GM20431 (cell line): ENCODE data around the gene TXNDC2.
"Not testable (repeated sequence)": the region's sequence is repeated elsewhere in the genome, so short reads cannot be mapped to it uniquely, and the experiment has no call there.

Source experiments
- in situ Hi-C: fragments of 300-500 bp; cut with MseI, MboI; formaldehyde crosslinking; loops from one replicate; pipeline ENCODE4 v1.15.0; 2020; ENCODE audit warnings: low sequenced_read_pairs; ENCODE audit not compliant: unreplicated experiment

TXNDC2 gene

GRCh38 chr18:9878095-9878494 is 7.7 kb upstream of the TXNDC2 start:
- in situ Hi-C loops = no loop called here

DNA sequence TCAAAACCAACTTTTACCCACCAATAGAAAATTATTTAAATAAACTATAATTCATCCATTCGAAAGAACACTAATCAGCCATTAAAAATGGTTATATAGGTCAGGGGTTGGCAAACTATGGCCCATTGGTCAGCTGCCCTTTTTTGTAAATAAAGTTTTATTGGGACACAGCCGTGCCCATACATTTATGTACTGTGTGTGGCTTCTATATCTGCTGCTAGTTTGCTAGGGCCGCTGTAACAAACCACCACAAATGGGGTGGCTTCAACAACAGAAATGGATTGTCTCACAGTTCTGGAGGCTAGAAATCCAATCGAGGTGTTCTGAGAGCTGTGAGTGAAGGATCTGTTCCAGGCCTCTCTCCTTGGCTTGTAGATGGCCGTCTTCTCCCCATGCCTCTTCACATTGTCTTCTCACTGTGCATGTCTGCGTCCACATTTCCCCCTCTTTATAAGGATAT is 7.0 kb upstream of the TXNDC2 start:
- in situ Hi-C loops = no loop called here

- in situ Hi-C loops = no loop called here
These were observed 1.7 kb upstream of the TXNDC2 start for GRCh38 chr18:9884090-9884489.

DNA sequence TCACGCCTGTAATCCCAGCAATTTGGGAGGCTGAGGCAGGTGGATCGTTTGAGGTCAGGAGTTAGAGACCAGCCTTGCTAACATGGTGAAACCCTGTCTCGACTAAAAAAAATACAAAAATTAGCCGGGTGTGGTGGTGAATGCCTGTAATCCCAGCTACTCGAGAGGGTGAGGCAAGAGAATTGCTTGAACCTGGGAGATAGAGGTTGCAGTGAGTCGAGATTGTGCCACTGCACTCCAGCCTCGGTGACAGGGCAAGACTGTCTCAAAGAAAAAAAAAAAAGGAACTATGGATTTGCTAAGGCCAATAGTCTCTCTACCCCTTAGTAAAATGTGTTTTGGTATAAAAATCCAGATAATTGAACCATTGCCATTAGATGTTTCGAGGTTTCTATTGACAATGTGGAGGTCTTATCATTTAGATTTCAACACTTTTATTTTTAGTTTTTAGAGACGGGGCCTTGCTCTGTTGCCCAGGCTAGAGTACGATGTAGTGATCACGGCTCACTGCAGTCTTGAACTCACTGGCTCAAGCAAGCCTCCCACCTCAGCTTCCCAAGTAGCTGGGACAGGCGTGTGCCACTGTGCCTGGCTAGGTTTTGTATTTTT is 1.1 kb upstream of the TXNDC2 start:
- in situ Hi-C loops = no loop called here

DNA sequence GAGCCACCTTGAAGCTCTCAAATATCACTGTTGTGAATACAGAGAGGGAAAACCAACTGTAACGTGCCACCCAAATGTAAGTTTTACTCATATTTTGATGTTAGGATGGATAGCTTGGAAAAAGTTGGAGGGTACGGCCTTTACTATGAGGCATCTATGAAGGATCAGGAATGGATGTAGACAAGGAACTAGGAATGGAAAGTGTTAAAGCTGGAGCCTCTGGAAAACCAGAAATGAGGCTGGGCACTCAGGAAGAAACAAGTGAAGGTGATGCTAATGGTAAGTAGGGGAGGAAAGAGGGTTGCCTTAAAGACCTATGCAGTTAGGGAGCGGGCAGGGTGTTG is 204 bp downstream of the TXNDC2 start:
- in situ Hi-C loops = no loop called here

DNA sequence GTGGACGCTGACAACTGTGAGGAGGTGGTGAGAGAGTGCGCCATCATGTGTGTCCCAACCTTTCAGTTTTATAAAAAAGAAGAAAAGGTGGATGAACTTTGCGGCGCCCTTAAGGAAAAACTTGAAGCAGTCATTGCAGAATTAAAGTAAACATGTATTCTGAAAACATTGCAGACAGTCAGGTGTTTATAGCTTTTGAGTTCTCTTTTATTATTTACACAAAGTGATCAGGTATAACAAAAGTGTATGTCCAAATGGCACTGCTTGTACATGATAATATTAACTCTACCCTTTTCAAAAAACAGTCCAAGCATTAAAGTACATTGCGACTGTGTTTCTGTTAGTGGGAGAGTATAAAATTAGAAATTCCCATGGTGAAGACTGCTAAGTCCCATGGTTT is 2.2 kb downstream of the TXNDC2 start:
- in situ Hi-C loops = no loop called here

DNA sequence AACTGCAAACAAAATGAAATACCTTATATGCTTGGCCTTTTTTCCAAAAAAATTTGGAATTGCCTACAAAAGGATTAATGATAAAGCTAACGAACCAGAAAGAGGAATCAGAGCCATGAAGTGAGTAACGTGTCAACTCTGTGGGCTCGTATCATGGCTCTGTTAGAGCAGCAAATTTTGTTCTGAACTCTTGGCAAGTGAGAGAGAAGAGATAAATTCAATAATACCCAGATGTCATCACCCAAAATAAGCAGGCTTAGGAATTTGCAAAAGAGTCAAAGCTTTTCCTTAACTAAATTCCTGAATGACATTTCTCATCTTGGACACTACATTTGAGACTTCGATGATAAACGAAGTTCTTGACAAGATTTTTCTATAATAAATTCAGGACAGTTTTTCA is 4.4 kb downstream of the TXNDC2 start:
- in situ Hi-C loops = no loop called here

DNA sequence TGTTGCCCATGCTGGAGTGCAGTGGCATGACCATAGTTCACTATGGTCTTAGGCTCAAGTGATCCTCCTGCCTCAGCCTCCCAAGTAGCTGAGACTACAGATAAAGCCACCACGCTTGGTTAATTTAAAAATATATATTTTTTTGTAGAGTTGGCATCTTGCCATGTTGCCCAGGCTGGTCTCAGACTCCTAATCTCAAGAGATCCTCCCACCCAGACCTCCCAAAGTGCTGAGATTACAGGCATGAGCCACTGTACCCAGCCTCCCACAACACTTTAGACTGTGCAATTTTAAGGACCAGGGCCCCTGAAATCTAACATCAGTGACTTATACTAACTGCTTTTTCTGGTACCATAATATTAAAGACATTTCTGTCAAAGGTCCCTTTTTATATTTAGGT is 5.2 kb downstream of the TXNDC2 start:
- in situ Hi-C loops = no loop called here

- in situ Hi-C loops = not testable (repeated sequence)
These were observed 5.7 kb downstream of the TXNDC2 start for GRCh38 chr18:9891515-9891914.

DNA sequence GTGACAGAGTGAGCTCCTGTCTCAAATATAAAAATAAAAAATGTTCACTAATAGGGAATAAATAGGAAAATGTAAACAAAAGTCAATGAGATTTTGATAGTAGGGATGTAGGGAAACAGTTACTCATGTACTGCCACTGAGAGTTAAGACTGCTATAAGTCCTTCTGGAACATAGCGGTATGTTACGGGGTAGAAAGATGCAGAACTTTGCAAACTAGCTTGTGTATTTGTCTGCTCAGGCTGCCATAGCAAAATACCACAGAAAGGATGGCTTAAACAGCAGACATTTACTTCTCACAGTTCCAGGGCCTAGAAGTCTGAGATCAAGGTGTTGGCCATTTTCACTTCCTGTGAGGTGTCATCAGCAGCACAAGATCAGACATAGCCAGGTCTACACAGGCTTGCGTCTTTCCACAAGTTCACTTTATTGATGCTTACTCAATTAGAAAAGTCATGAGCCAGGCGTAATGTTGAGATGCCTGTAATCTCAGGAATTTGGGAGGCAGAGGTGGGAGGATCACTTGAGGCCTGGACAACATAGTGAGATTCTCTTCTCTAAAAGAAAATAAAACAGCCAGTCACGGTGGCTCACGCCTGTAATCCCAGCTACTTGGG is 8.8 kb downstream of the TXNDC2 start:
- in situ Hi-C loops = no loop called here

DNA sequence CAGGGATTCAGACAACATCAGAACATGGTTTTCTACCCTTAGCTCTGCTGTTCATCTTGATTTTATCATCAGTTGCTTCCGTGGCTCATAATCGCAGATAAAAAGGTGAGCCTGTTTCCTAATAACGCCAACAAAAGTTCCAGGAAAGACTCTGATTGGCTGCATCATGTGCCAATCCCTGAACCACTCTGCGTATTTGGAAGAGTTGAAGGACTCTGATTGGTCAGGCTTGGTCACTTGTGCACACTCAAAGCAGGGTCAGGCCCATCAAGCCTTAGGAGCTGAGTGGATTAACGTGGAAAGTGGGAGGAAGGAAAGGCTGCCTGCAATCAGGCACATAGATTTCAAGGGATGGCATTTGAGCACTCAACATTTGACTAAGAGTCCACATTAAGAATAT is 11.4 kb downstream of the TXNDC2 start:
- in situ Hi-C loops = no loop called here

DNA sequence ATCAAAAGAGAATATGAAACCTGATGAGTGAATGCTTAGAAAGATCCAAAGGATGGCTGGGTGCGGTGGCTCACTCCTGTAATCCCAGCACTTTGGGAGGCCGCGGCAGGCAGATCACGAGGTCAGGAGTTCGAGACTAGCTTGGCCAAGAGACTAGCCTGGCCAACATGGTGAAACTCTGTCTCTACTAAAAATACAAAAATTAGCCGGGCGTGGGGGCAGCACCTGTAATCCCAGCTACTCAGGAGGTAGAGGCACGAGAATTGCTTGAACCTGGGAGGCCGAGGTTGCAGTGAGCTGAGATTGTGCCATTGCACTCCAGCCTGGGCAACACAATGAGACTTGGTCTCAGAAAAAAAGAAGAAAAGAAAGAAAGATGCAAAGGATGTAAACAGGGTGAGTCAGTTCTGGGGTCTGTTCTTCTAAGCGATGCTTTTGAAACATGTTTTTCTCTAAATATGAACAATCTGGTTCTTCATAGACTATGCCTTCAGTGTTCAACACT is 12.1 kb downstream of the TXNDC2 start:
- in situ Hi-C loops = not testable (repeated sequence)

DNA sequence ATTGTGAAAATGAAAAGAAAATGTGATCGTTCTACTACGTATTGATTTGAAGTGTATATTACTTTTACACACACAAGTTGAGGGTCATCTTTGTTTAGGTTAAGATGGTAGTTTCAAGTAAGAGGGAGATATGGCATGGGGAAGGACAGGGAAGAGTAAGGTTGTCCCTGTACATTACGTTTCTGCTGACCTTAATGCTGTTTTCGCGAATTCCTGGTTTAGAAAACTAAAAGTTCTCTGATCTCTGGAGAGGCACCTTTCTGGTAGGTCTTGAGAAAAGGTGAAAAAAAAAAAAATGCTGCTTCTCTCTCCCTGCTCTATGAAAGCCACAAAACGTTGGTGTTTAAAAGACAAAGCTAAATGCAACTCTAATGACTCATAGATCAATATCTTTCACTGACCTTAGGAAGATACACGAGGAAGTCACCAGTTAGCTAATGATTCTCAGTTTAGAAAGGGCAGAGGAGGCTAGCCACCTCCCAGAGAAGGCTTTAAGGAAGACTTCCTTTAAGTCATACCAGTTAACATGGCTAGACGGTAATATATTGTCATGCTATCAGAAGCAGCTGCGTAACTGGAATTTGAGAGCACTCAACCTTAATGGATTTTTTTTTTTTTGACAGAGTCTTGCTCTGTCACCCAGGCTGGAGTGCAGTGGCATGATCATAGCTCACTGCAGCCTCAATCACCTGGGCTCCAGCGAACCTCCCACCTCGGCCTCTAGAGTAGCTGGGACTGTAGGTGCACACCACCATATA is 13.2 kb downstream of the TXNDC2 start:
- in situ Hi-C loops = no loop called here

DNA sequence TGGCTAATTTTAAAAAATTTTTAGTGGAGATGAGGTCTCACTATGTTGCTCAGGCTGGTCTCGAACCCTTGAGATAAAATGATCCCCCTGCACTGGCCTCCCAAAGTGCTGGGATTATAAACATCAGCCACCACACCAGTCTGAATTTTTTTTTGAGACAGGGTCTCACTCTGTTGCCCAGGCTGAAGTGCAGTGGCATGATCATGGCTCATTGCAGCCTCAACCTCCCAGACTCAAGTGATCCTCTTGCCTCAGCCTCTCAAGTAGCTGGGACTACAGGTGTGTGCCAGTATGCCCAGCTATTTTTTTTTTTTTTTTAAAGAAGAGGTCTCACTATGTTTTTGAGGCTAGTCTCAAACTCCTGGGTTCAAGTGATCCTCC is 13.8 kb downstream of the TXNDC2 start:
- in situ Hi-C loops = not testable (repeated sequence)

DNA sequence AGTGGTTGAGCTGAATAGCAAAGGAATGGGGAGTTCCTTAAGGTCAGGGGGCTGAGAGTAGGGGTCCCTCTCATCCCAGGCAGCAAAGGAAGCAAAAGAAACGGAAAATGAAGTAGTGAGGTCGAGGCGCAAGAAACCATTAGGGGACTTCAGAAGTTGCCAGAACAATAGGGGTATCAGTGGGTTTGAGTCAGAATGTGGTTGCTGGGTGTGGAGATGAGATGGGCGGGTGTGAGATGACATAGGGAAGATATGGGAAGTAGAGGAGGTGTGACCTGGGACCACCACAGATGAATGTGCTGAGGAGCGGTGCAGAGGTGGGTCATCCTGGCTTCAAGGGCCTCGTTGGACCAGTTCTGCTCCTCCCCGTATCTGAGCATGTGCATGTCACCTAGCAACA is 14.9 kb downstream of the TXNDC2 start:
- in situ Hi-C loops = no loop called here

DNA sequence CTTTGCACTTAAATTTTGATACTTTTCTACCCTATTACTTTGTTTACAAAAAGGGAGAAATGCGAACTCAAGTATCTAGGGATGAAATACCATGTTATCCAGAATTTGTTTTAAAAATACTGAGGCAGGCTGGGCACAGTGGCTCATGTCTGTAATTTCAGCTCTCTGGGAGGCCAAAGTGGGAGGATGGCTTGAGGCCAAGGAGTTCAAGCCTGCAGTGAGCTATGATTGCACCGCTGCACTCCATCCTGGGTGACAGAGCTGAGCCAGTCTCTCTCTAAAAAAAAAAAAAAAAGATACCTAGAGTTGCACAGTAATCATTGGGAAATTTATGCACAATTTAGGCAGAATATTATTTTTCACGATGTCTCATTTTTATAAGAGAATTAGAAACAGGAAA is 15.6 kb downstream of the TXNDC2 start:
- in situ Hi-C loops = no loop called here

GRCh38 chr18:9902264-9902663 is 16.5 kb downstream of the TXNDC2 start:
- in situ Hi-C loops = not testable (repeated sequence)

GRCh38 chr18:9902832-9903231 is 17.1 kb downstream of the TXNDC2 start:
- in situ Hi-C loops = no loop called here

DNA sequence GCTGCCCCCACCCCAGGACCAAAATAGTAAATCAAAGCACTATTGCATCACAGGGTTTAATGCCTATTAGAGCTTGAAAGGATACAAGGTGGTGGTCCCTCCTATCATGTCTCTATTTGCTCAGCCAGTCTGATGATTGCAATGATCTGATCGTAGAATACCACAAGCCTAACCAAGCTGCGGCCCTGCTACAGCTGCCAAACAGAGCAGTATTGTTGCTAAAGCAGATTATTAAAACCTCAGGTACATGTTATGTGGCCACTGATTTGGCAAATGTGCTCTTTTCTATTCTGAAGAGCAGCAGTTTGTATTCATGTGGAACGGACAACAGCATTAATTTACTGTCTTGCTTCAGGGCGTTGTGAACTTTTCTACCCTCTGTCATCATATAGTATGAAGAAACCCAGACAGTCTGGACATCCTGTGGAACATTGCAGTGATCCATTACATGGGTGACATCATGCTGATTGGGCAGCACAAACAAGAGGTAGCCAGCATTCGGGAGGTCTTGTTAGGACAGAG is 19.7 kb downstream of the TXNDC2 start:
- in situ Hi-C loops = no loop called here

DNA sequence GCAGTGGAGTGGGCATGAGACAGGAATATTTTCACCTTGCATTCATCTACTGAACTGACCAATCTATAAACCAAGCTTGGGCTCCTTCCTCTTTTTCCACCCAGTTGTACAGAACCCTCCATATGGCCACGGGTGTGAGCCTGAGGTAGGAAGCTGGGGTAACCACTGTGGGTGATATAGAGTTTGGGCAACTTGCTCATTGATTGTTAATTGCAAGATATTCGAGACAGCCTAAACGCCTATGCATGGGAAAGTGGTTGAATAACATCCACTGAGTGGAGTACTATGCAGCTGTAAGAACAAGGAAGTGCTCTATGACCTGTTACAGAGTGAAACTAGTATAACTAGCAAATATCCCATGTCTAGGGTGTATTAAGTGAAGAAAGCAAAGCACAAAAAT is 20.7 kb downstream of the TXNDC2 start:
- in situ Hi-C loops = no loop called here

GRCh38 chr18:9907867-9908266 is 22.1 kb downstream of the TXNDC2 start:
- in situ Hi-C loops = no loop called here
